Heart right ventricle (tissue), 16 donors: Measurements from ENCODE around the gene DCPS. TPM values are rescaled to one million over a fixed set of nuclear protein-coding genes. Genes with fewer than 3 reads are reported as not detected.
A peak's percentile ranks its signal among the peaks of the same experiment; 100 is the strongest.

Experiments
- ATAC-seq, 8 donors: fragments of 200-7000 bp; cut with Tn5 transposase; one replicate each; pipeline ENCODE4 v1.9.1; 2020; ENCODE audit warnings: mild to moderate bottlenecking in 8 of 8, moderate library complexity in 8 of 8, moderate number of reproducible peaks in 1 of 8
- DNase-seq, 2 donors: peaks; one replicate each; pipeline ENCODE4 v3.0.0-alpha.2; 2020
- H3K27ac ChIP-seq, 10 donors: fragments of 200-600 bp; sonication (generic) in 2 of 10; one replicate each; pipeline versions ENCODE4 v1.5.0 to v1.8.0; 2020 to 2022; ENCODE audit warnings: mild to moderate bottlenecking in 3 of 10
- H3K27me3 ChIP-seq, 7 donors: fragments of 200-600 bp; one replicate each; pipeline ENCODE4 v1.8.0; 2021 to 2022; ENCODE audit warnings: mild to moderate bottlenecking in 2 of 7
- H3K36me3 ChIP-seq, 9 donors: fragments of 200-600 bp; sonication (generic) in 1 of 9; one replicate each; pipeline versions ENCODE4 v1.5.0 to v1.8.0; 2020 to 2022; ENCODE audit warnings: mild to moderate bottlenecking in 2 of 9
- H3K4me1 ChIP-seq, 9 donors: fragments of 200-600 bp; sonication (generic) in 1 of 9; one replicate each; pipeline versions ENCODE4 v1.5.0 to v1.8.0; 2020 to 2022; ENCODE audit warnings: mild to moderate bottlenecking in 4 of 9
- H3K4me3 ChIP-seq, 10 donors: fragments of 200-600 bp; sonication (generic) in 2 of 10; one replicate each; pipeline versions ENCODE4 v1.5.0 to v1.8.0; 2020 to 2022; ENCODE audit warnings: mild to moderate bottlenecking in 7 of 10, moderate library complexity in 2 of 10
- H3K9me3 ChIP-seq, 11 donors: fragments of 200-600 bp in 10 of 11; sonication (generic) in 2 of 11; one replicate each; pipeline versions ENCODE4 v1.5.0 to v1.8.0; 2013 to 2022; ENCODE audit warnings: mild to moderate bottlenecking in 2 of 11, control low read depth in 1 of 11, moderate library complexity in 1 of 11
- CTCF ChIP-seq, 9 donors: fragments of 200-600 bp; sonication (generic) in 2 of 9; IDR thresholded peaks; one replicate each; pipeline versions ENCODE4 v1.5.0 to v1.8.0; 2021 to 2022; ENCODE audit warnings: antibody characterized with exemption in 9 of 9, mild to moderate bottlenecking in 5 of 9, moderate library complexity in 1 of 9
- WGBS, 2 donors: extraction: QIAGEN DNeasy Blood & Tissue Kit; methylation state at CpG; one replicate each; pipeline ENCODE4 v1.1.7; 2013; ENCODE audit warnings: inconsistent platforms in 1 of 2; 5-methylcytosine and 5-hydroxymethylcytosine counted together
- intact Hi-C, 10 donors: fragments of 100-400 bp; cut with DNase I; formaldehyde crosslinking; loops; one replicate each; pipeline versions ENCODE4 v1.11.1 to v1.14.2; 2022
- polyA plus RNA-seq, 2 donors: library from polyadenylated mRNA; stranded (reverse); fragments of 200-250 nt; gene quantifications; one replicate each; pipeline ENCODE4 v1.2.3, GENCODE V29; 2013
- total RNA-seq, 10 donors: library from RNA; stranded (reverse); fragmentation: NEBNext Ultra II Directional in 3 of 10; extraction: Animal tissue kit (Norgen Biotek cat#: 25700) in 3 of 10; gene quantifications; one replicate each; pipeline versions ENCODE4 v1.2.1 to v1.2.4, GENCODE V29; 2021 to 2023
- donor health status: Arrhythmogenic right ventricular cardiomyopathy.
- donor health status: ischemic (EF 13 %, LVEDD 7.1; RV severe dilation, severe dysfunction).
- donor health status: healthy with polysubstance abuse.
- donor health status: DM: no; HTN: yes; CAD: no.
- donor health status: DM: no; HTN: no; CAD: no.
- donor health status: ischemic (EF 25% LVEDD 6.9; RV normal size, moderate dysfunction).
- donor health status: ischemic (EF 25% LVEDD 5.7; RV mildly dilated, moderate dysfunction).
- donor health status: healthy.
- donor health status: DM: yes; HTN: yes; CAD: no.
- donor health status: Ischemic cardiomyopathy.
- donor health status: ischemic (EF 35%, LVEDD 5.7; RV mildly dilated, moderate dysfunction).
- donor health status: nonischemic (EF 11% LVEDD 7.7; RV severe dilation, severe dysfunction).
- donor health status: DM: yes; HTN: yes; CAD: no.
- donor health status: PGD.
- donor health status: ischemic (EF 29% LVEDD 5.4; RV normal size, mild dysfunction).
- donor health status: nonischemic (EF 23%, LVEDD 6.1; RV moderate dilation, normal function).

DCPS gene
- total and polyA plus RNA-seq, 12 donors, result 6.5 to 17.3 (median 10.6) TPM

- peak; percentile 59 to 88 (median 77) for ATAC-seq
- no peak overlapping the region for H3K4me3 ChIP-seq
- no peak for TF ChIP-seq CTCF (IDR thresholded peaks at IDR 0.05)
These were observed 36.1 kb downstream of the DCPS start for GRCh38 chr11:126339863-126340434.

GRCh38 chr11:126340960-126341606 is 37.2 kb downstream of the DCPS start:
- Histone ChIP-seq H3K27me3 (no peaks in the 10 kb centered on the region), H3K4me3 (no peak overlapping the region), H3K9me3 (no peaks in the 10 kb centered on the region), H3K27ac (peak overlapping the region in 8 of 10 donors; percentile 40 to 68 (median 56)), H3K4me1 (peaks cover 13 to 73% (median 55%) of the 10 kb centered on the region in 9 donors), H3K36me3 (peaks cover 0 to 75% (median 7%) of the 10 kb centered on the region in 9 donors)
- ATAC-seq, result no peak
- intact Hi-C loops, result no loop called here
- TF ChIP-seq CTCF (IDR thresholded peaks at IDR 0.05), result no peak
- DNase-seq, result no peak
- 83 to 86% methylated on average over 7 of the region's 7 CpGs for WGBS, 2 donors

More at GRCh38 chr11:126339863-126340434, 36.1 kb downstream of the DCPS start:
- H3K4me1 ChIP-seq, result peaks cover 13 to 73% (median 56%) of the 10 kb centered on the region in 9 donors
- 45 to 55% methylated on average over 11 of the region's 11 CpGs for WGBS, 2 donors
- peaks cover 0 to 73% (median 7%) of the 10 kb centered on the region in 9 donors for H3K36me3 ChIP-seq
- H3K27ac ChIP-seq, result peak overlapping the region in 9 of 10 donors; percentile 8 to 68 (median 57)
- peak; percentile 78 to 79 for DNase-seq
- no peaks in the 10 kb centered on the region for H3K27me3 ChIP-seq
- intact Hi-C loops, result no loop called here
- no peaks in the 10 kb centered on the region for H3K9me3 ChIP-seq

GRCh38 chr11:126341760-126342161 is 37.9 kb downstream of the DCPS start:
- no peak for ATAC-seq
- H3K27me3 ChIP-seq, result no peaks in the 10 kb centered on the region
- intact Hi-C loops, result no loop called here
- no peaks in the 10 kb centered on the region for H3K9me3 ChIP-seq
- peaks cover 17 to 73% (median 55%) of the 10 kb centered on the region in 9 donors for H3K4me1 ChIP-seq
- WGBS, 2 donors, result 61 to 79% methylated on average over 3 of the region's 3 CpGs
- H3K36me3 ChIP-seq, result peaks cover 0 to 75% (median 7%) of the 10 kb centered on the region in 9 donors
- H3K4me3 ChIP-seq, result no peak overlapping the region
- no peak for DNase-seq
- TF ChIP-seq CTCF (IDR thresholded peaks at IDR 0.05), result no peak
- peak overlapping the region in 1 of 10 donors; percentile 45 for H3K27ac ChIP-seq

- no peaks in the 10 kb centered on the region for H3K27me3 ChIP-seq
- H3K27ac ChIP-seq, result no peak overlapping the region
- H3K4me1 ChIP-seq, result peaks cover 14 to 74% (median 56%) of the 10 kb centered on the region in 9 donors
- WGBS, 2 donors, result 96 to 98% methylated on average over 15 to 16 of the region's 16 CpGs
- no peak for TF ChIP-seq CTCF (IDR thresholded peaks at IDR 0.05)
- H3K9me3 ChIP-seq, result no peaks in the 10 kb centered on the region
- no peak for ATAC-seq
- DNase-seq, result no peak
- intact Hi-C loops, result no loop called here
- H3K4me3 ChIP-seq, result no peak overlapping the region
- H3K36me3 ChIP-seq, result peaks cover 0 to 72% (median 7%) of the 10 kb centered on the region in 9 donors
These were observed 39.2 kb downstream of the DCPS start for GRCh38 chr11:126343051-126343450.
